BLaER1 treated with 17β-estradiol and CSF1 and Interleukin-3, amounts not matched to agents 10 nM and 100 nM (cell line): ENCODE measurements around the gene P2RX5.

Experiments used
- H3K27ac ChIP-seq, 11 experiments: shearing (Covaris generic); formaldehyde crosslinking; 2 replicates each; pipeline ENCODE4 v1.8.1; 2022
- H3K27me3 ChIP-seq, 11 experiments: shearing (Covaris generic); formaldehyde crosslinking; 2 replicates each; pipeline ENCODE4 v1.8.1; 2022
- H3K36me3 ChIP-seq, 11 experiments: shearing (Covaris generic); formaldehyde crosslinking; 2 replicates each; pipeline ENCODE4 v1.8.1; 2022
- H3K4me1 ChIP-seq, 10 experiments: shearing (Covaris generic); formaldehyde crosslinking; 2 replicates each; pipeline ENCODE4 v1.8.1; 2022
- H3K4me2 ChIP-seq, 11 experiments: shearing (Covaris generic); formaldehyde crosslinking; 2 replicates each; pipeline ENCODE4 v1.8.1; 2022
- H3K4me3 ChIP-seq, 10 experiments: shearing (Covaris generic); formaldehyde crosslinking; 2 replicates each; pipeline ENCODE4 v1.8.1; 2022
- H3K9ac ChIP-seq, 11 experiments: shearing (Covaris generic); formaldehyde crosslinking; 2 replicates each; pipeline ENCODE4 v1.8.1; 2022
- H3K9me3 ChIP-seq, 11 experiments: shearing (Covaris generic); formaldehyde crosslinking; replicated peaks in 1 of 11; 2 replicates each; pipeline ENCODE4 v1.8.1; 2022
- H4K20me1 ChIP-seq, 11 experiments: shearing (Covaris generic); formaldehyde crosslinking; 2 replicates each; pipeline ENCODE4 v1.8.1; 2022
- Cebpa-rat ChIP-seq, 11 experiments: shearing (Covaris generic); IDR thresholded peaks; 2 replicates each; pipeline ENCODE4 v1.8.1; 2022

P2RX5 gene

GRCh38 chr17:3672571-3672970 is 23.4 kb downstream of the P2RX5 start:
- Histone ChIP-seq H3K27ac (no peak overlapping the region), H3K4me1 (peaks cover 14 to 18% (median 16%) of the 10 kb centered on the region in 10 experiments), H3K9ac (no peak overlapping the region), H3K9me3 (no peaks in the 10 kb centered on the region), H3K36me3 (peaks cover 5 to 47% (median 25%) of the 10 kb centered on the region in 11 experiments; a peak in 19 of 22 replicates), H3K4me2 (no peak overlapping the region), H4K20me1 (peaks cover 3 to 53% (median 30%) of the 10 kb centered on the region in 11 experiments; a peak in 18 of 22 replicates), H3K4me3 (no peak overlapping the region), H3K27me3 (no peaks in the 10 kb centered on the region)
- TF ChIP-seq Cebpa-rat (IDR thresholded peaks at IDR 0.05): no peak

- Histone ChIP-seq H3K9me3 (no peaks in the 10 kb centered on the region), H3K9ac (peak overlapping the region; percentile 85 to 97 (median 94)), H3K4me3 (peak overlapping the region; percentile 88 to 98 (median 94)), H4K20me1 (peaks cover 3 to 73% (median 60%) of the 10 kb centered on the region in 11 experiments; a peak in 18 of 22 replicates), H3K27ac (peak overlapping the region; percentile 78 to 94 (median 90); a peak in 21 of 22 replicates), H3K4me1 (peaks cover 31 to 42% (median 38%) of the 10 kb centered on the region in 10 experiments), H3K27me3 (no peaks in the 10 kb centered on the region), H3K36me3 (peaks cover 9 to 43% (median 29%) of the 10 kb centered on the region in 11 experiments), H3K4me2 (peak overlapping the region; percentile 84 to 99 (median 94))
- no peak for TF ChIP-seq Cebpa-rat (IDR thresholded peaks at IDR 0.05)
Measured at GRCh38 chr17:3669548-3669947, 26.4 kb downstream of the P2RX5 start.

- Histone ChIP-seq H3K4me2 (peak overlapping the region; percentile 84 to 99 (median 94)), H3K9ac (peak overlapping the region; percentile 85 to 97 (median 94)), H3K36me3 (peaks cover 15 to 48% (median 34%) of the 10 kb centered on the region in 11 experiments), H3K4me3 (peak overlapping the region; percentile 88 to 98 (median 94)), H3K9me3 (no peaks in the 10 kb centered on the region), H3K27ac (peak overlapping the region; percentile 78 to 94 (median 90)), H3K4me1 (peaks cover 31 to 46% (median 38%) of the 10 kb centered on the region in 10 experiments), H3K27me3 (no peaks in the 10 kb centered on the region), H4K20me1 (peaks cover 3 to 78% (median 64%) of the 10 kb centered on the region in 11 experiments; a peak in 19 of 22 replicates)
- no peak for TF ChIP-seq Cebpa-rat (IDR thresholded peaks at IDR 0.05)
Measured at GRCh38 chr17:3669085-3669347, 26.9 kb downstream of the P2RX5 start.

DNA sequence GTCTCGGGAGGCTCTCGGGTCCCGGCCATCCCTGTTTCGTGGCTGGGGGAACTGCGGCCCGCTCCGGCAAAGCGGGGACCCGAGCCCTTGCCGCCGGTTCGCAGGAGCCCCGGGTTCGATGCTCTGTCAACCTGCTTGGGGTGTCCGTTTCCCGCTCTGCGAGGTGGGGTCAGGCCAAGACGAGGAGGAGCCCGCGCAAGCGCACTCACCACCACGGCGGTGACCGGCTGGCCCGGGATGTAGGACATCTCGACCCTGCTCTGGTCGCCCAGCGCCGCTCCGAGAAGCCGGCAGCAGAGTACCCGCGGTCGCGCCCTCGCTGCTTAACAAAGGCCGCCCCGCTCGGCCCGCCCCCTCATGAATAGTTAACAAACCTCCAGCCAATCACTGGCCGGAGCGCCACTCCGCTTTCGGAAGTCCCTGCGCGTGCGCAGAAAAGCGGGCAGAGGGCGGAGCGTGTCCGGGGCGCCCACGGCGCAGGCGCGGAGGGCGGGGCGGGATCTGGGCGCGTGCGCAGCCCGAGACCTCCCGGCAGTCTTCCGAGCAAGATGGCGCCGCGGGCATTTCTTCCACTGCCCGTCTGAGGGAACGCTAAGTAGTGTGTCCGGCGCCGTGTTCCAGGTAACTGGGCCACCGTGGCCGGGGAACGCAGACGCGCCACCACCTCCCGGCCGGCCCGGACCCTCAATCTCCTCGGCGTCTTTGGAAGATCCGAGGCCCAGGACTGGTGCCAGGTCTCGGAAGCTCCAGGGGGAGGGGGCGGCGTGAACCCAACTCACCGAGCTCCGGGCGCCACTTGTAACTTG is 27.5 kb downstream of the P2RX5 start, which contains the start of the genes EMC6 and TAX1BP3:
Gene EMC6 (plus strand): TSS at position 534 of the 806 bp plus-strand sequence. CDS start 335 bp downstream, outside the sequence.
Gene TAX1BP3 (minus strand): TSS at position 300 of the 806 bp plus-strand sequence. CDS start 52 bp downstream, at position 248.
- peak within 1 kb of the TSS; percentile 88 to 98 (median 94) for H3K4me3 ChIP-seq
- peaks cover 3 to 84% (median 69%) of the 10 kb centered on the region in 11 experiments; a peak in 19 of 22 replicates for H4K20me1 ChIP-seq
- no peak for TF ChIP-seq Cebpa-rat (IDR thresholded peaks at IDR 0.05)
- H3K4me2 ChIP-seq: peak within 1 kb of the TSS; percentile 95 to 99 (median 96)
- H3K27me3 ChIP-seq: no peaks in the 10 kb centered on the region
- H3K36me3 ChIP-seq: peaks cover 20 to 53% (median 40%) of the 10 kb centered on the region in 11 experiments
- peak within 1 kb of the TSS; percentile 78 to 94 (median 90) for H3K27ac ChIP-seq
- peaks cover 31 to 48% (median 38%) of the 10 kb centered on the region in 10 experiments for H3K4me1 ChIP-seq
- peak within 1 kb of the TSS; percentile 85 to 97 (median 94) for H3K9ac ChIP-seq
- no peaks in the 10 kb centered on the region for H3K9me3 ChIP-seq

DNA sequence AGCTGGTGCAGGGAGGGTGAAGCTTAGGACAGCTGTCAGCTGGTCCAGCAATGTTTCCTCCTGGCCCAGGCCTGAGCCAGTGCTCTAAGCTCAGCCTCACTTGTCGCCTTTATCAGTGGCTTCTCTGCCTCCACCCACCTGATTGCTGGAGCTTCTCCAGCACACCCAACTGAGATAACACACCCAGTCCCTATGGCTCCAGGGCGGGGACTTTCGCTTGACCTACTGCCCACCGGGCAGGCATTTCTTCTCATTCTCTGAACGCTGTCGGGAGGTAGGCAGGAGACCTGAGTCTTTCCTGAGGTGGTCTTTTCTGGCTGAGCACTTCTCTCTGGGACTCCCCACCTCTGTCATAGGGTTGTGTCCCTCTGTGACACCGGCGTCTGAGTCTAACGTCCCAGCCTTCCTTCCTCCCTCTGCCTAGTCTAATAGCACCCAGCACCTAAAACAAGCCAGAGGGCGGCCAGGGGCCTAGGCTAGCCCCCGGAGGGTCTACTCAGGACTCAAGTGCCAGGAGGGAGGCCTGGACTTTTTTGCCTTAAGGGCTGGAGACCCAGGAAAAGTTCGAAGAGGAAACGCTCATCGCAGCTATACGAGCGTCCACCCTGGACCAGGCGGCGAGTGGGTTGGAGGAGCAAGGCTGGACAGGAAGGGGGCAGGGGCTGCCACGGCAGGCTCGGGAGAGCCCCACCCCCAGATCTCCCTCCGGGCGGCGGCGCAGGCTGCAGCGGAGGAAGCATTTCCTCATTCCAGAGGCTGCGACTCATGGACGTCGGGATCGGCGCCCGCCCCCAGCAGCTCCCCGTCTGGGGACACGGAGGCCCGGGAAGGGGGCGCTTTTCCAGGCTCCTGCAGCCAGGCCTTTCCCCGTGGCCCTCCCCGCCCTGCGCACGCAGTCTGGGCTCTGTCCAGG is 28.3 kb downstream of the P2RX5 start:
- Histone ChIP-seq H3K9me3 (no peaks in the 10 kb centered on the region), H3K4me3 (peak overlapping the region; percentile 88 to 98 (median 94)), H3K27me3 (no peaks in the 10 kb centered on the region), H3K36me3 (peaks cover 26 to 55% (median 48%) of the 10 kb centered on the region in 11 experiments), H3K9ac (peak overlapping the region; percentile 81 to 97 (median 94)), H3K4me1 (peaks cover 31 to 48% (median 38%) of the 10 kb centered on the region in 10 experiments), H3K27ac (peak overlapping the region; percentile 51 to 92 (median 88)), H3K4me2 (peak overlapping the region; percentile 92 to 98 (median 95)), H4K20me1 (peaks cover 3 to 91% (median 74%) of the 10 kb centered on the region in 11 experiments; a peak in 19 of 22 replicates)
- no peak for TF ChIP-seq Cebpa-rat (IDR thresholded peaks at IDR 0.05)

- peak overlapping the region in 7 of 11 experiments; percentile 5 to 97 (median 94); a peak in 7 of 22 replicates for H3K9ac ChIP-seq
- H3K27me3 ChIP-seq: no peaks in the 10 kb centered on the region
- TF ChIP-seq Cebpa-rat (IDR thresholded peaks at IDR 0.05): no peak
- peaks cover 3 to 93% (median 74%) of the 10 kb centered on the region in 11 experiments; a peak in 19 of 22 replicates for H4K20me1 ChIP-seq
- H3K4me1 ChIP-seq: peaks cover 31 to 48% (median 38%) of the 10 kb centered on the region in 10 experiments
- no peaks in the 10 kb centered on the region for H3K9me3 ChIP-seq
- H3K4me3 ChIP-seq: peak overlapping the region in 3 of 10 experiments; percentile 2 to 98 (median 95); a peak in 2 of 20 replicates
- no peak overlapping the region for H3K27ac ChIP-seq
- H3K4me2 ChIP-seq: peak overlapping the region; percentile 92 to 98 (median 95)
- peaks cover 27 to 58% (median 51%) of the 10 kb centered on the region in 11 experiments for H3K36me3 ChIP-seq
Measured at GRCh38 chr17:3666516-3666915, 29.4 kb downstream of the P2RX5 start.

GRCh38 chr17:3665834-3666233 is 30.1 kb downstream of the P2RX5 start:
- no peak for TF ChIP-seq Cebpa-rat (IDR thresholded peaks at IDR 0.05)
- Histone ChIP-seq H3K4me2 (peak overlapping the region in 8 of 11 experiments; percentile 92 to 98 (median 96); a peak in 11 of 22 replicates), H3K4me3 (no peak overlapping the region)

More at GRCh38 chr17:3665834-3666233, 30.1 kb downstream of the P2RX5 start:
- Histone ChIP-seq H3K36me3 (peaks cover 34 to 58% (median 51%) of the 10 kb centered on the region in 11 experiments), H4K20me1 (peaks cover 3 to 93% (median 74%) of the 10 kb centered on the region in 11 experiments; a peak in 19 of 22 replicates), H3K27me3 (no peaks in the 10 kb centered on the region), H3K9me3 (no peaks in the 10 kb centered on the region), H3K4me1 (peaks cover 31 to 48% (median 36%) of the 10 kb centered on the region in 10 experiments), H3K9ac (peak overlapping the region in 1 of 11 experiments; percentile 37; a peak in 1 of 22 replicates), H3K27ac (no peak overlapping the region)
